Measurements from ENCODE around the gene CNTNAP2. TPM values are rescaled to one million over a fixed set of nuclear protein-coding genes. Genes with fewer than 3 reads are reported as not detected.

The CNTNAP2 gene
- total and polyA plus RNA-seq, 2 of the 13 experiments (the other 11 are each of a cell fraction or from before 2014, with no cell fraction given): 0.40 to 0.42 TPM

DNA sequence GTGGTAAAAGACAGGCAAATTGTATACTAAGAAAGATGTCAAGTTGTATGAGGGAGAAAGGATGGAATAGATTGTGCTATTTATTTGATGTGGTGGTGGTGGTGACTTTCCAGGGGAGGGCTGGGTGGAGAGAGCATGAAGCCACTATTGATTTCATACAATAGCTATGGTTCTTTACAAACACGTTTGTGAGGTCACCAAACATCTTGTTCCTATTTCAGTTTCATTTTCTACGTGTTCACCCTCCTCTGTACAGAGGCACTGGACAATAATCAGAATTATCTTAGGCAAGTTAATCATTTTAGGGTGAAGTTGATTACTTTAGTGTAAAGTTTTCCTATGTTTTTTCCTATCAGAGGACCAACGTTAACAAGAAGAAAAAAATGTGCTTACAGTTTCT, 10.3 kb upstream of the CNTNAP2 start:
- Histone ChIP-seq H3K27me3 (ENCODE audit: control insufficient read depth in 1 of 2, insufficient read depth in 2 of 2, low read length in 2 of 2) (no peaks in the 10 kb centered on the region), H3K4me1 (ENCODE audit: insufficient read depth, low read length) (no peaks in the 10 kb centered on the region), H4K20me1 (ENCODE audit: insufficient read depth, low read length) (no peaks in the 10 kb centered on the region), H3K27ac (ENCODE audit: extremely low read length, insufficient read depth, low read length) (no peak overlapping the region), H3K4me2 (ENCODE audit: low read depth, low read length) (no peak overlapping the region), H2AFZ (ENCODE audit: low read length) (no peak overlapping the region), H3K36me3 (replicated peaks in 1 of 2; ENCODE audit: control insufficient read depth in 1 of 2, insufficient read depth in 2 of 2, low read length in 2 of 2) (no peaks in the 10 kb centered on the region), H3K9ac (ENCODE audit: insufficient read depth, low read depth, low read length) (no peak overlapping the region), H3K79me2 (ENCODE audit: insufficient read depth, low read length) (no peaks in the 10 kb centered on the region), H3K4me3 (replicated peaks in 1 of 3; ENCODE audit: insufficient read depth in 1 of 3, low read depth in 2 of 3, low read length in 3 of 3) (no peak overlapping the region), H3K9me3 (ENCODE audit: low read length) (peaks cover 75% of the 10 kb centered on the region)
- ChIA-PET POLR2A (no interaction called here), CTCF (ENCODE audit: low intra/inter-chr PET ratio, low total read pairs) (no interaction called here)
- TF ChIP-seq HES4 (CRISPR knock-in tag; IDR thresholded peaks at IDR 0.05; ENCODE audit: borderline replicate concordance): no peak
- no peak for TF ChIP-seq WIZ (CRISPR knock-in tag; IDR thresholded peaks at IDR 0.05)
- TF ChIP-seq, protein P1, sequence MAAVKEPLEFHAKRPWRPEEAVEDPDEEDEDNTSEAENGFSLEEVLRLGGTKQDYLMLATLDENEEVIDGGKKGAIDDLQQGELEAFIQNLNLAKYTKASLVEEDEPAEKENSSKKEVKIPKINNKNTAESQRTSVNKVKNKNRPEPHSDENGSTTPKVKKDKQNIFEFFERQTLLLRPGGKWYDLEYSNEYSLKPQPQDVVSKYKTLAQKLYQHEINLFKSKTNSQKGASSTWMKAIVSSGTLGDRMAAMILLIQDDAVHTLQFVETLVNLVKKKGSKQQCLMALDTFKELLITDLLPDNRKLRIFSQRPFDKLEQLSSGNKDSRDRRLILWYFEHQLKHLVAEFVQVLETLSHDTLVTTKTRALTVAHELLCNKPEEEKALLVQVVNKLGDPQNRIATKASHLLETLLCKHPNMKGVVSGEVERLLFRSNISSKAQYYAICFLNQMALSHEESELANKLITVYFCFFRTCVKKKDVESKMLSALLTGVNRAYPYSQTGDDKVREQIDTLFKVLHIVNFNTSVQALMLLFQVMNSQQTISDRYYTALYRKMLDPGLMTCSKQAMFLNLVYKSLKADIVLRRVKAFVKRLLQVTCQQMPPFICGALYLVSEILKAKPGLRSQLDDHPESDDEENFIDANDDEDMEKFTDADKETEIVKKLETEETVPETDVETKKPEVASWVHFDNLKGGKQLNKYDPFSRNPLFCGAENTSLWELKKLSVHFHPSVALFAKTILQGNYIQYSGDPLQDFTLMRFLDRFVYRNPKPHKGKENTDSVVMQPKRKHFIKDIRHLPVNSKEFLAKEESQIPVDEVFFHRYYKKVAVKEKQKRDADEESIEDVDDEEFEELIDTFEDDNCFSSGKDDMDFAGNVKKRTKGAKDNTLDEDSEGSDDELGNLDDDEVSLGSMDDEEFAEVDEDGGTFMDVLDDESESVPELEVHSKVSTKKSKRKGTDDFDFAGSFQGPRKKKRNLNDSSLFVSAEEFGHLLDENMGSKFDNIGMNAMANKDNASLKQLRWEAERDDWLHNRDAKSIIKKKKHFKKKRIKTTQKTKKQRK (IDR thresholded peaks at IDR 0.05; ENCODE audit: low read length): no peak
- no peak for TF ChIP-seq SP1 (IDR thresholded peaks at IDR 0.05)
- no peak for TF ChIP-seq SP1 (CRISPR knock-in tag; IDR thresholded peaks at IDR 0.05)
- FAIRE-seq (no peak), ATAC-seq (no peak), DNase-seq (ENCODE audit: low spot score) (no peak)
- intact Hi-C loops (cut with micrococcal nuclease; ENCODE audit: unreplicated experiment): no loop called here
- BruUV-seq (replicated peaks): no TSS peak
- WGBS (ENCODE audit: low lambda C conversion rate): 0% methylated on average over 3 of the region's 3 CpGs
- in situ Hi-C loops (cut with HindIII; ENCODE audit: extremely low pct_ligation_motif_present, low pct_unique_long_range_greater_than_20kb): no loop called here

DNA sequence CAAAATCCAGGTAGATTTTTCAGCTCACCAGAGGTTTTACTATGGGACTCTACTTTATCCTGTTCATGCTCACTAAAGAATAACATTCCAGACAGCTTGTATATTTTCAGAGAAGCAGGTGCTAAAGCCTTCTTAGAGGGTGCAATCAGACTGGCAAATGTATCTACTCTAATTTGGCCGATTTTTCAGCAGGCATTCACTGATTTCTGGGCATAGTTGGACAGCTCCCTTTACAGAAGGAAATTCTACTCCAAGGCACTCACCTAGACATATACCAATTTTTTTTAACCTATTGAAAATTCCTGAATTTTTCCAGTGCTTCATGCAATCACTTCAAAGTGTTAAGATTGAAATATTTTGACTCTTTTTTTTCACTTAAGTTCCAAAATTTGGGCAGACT, 3.8 kb upstream of the CNTNAP2 start:
- no peaks in the 10 kb centered on the region for H3K79me2 ChIP-seq (ENCODE audit: insufficient read depth, low read length)
- H3K9ac ChIP-seq (ENCODE audit: insufficient read depth, low read depth, low read length): no peak overlapping the region
- no peak overlapping the region for H3K4me2 ChIP-seq (ENCODE audit: low read depth, low read length)
- DNase-seq (ENCODE audit: low spot score): no peak
- TF ChIP-seq, protein P2, sequence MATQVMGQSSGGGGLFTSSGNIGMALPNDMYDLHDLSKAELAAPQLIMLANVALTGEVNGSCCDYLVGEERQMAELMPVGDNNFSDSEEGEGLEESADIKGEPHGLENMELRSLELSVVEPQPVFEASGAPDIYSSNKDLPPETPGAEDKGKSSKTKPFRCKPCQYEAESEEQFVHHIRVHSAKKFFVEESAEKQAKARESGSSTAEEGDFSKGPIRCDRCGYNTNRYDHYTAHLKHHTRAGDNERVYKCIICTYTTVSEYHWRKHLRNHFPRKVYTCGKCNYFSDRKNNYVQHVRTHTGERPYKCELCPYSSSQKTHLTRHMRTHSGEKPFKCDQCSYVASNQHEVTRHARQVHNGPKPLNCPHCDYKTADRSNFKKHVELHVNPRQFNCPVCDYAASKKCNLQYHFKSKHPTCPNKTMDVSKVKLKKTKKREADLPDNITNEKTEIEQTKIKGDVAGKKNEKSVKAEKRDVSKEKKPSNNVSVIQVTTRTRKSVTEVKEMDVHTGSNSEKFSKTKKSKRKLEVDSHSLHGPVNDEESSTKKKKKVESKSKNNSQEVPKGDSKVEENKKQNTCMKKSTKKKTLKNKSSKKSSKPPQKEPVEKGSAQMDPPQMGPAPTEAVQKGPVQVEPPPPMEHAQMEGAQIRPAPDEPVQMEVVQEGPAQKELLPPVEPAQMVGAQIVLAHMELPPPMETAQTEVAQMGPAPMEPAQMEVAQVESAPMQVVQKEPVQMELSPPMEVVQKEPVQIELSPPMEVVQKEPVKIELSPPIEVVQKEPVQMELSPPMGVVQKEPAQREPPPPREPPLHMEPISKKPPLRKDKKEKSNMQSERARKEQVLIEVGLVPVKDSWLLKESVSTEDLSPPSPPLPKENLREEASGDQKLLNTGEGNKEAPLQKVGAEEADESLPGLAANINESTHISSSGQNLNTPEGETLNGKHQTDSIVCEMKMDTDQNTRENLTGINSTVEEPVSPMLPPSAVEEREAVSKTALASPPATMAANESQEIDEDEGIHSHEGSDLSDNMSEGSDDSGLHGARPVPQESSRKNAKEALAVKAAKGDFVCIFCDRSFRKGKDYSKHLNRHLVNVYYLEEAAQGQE (IDR thresholded peaks at IDR 0.05; ENCODE audit: borderline replicate concordance in 1 of 2, low read depth in 1 of 2, low read length in 2 of 2): 0 out of 4 replicates have a peak, but pooled peaks of 1 of the 2 experiments have one; percentile 17
- TF ChIP-seq CHCHD3 (CRISPR knock-in tag; IDR thresholded peaks at IDR 0.05): no peak
- TF ChIP-seq, protein P3, sequence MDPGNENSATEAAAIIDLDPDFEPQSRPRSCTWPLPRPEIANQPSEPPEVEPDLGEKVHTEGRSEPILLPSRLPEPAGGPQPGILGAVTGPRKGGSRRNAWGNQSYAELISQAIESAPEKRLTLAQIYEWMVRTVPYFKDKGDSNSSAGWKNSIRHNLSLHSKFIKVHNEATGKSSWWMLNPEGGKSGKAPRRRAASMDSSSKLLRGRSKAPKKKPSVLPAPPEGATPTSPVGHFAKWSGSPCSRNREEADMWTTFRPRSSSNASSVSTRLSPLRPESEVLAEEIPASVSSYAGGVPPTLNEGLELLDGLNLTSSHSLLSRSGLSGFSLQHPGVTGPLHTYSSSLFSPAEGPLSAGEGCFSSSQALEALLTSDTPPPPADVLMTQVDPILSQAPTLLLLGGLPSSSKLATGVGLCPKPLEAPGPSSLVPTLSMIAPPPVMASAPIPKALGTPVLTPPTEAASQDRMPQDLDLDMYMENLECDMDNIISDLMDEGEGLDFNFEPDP (CRISPR knock-in tag; conservative IDR thresholded peaks at IDR 0.05): no peak
- TF ChIP-seq RARG (CRISPR knock-in tag; IDR thresholded peaks at IDR 0.05; ENCODE audit: low read depth): no peak
- H3K4me3 ChIP-seq (replicated peaks in 1 of 3; ENCODE audit: insufficient read depth in 1 of 3, low read depth in 2 of 3, low read length in 3 of 3): no peak overlapping the region
- no peak overlapping the region for H2AFZ ChIP-seq (ENCODE audit: low read length)
- in situ Hi-C loops (cut with HindIII; ENCODE audit: extremely low pct_ligation_motif_present, low pct_unique_long_range_greater_than_20kb) (no loop called here), intact Hi-C loops (cut with micrococcal nuclease; ENCODE audit: unreplicated experiment) (no loop called here)
- no peaks in the 10 kb centered on the region; a peak in 1 of 5 replicates for H3K27me3 ChIP-seq (ENCODE audit: control insufficient read depth in 1 of 2, insufficient read depth in 2 of 2, low read length in 2 of 2)
- no TSS peak for BruUV-seq (replicated peaks)
- POLR2A ChIA-PET: no interaction called here
- ATAC-seq: no peak
- H4K20me1 ChIP-seq (ENCODE audit: insufficient read depth, low read length): no peaks in the 10 kb centered on the region
- H3K36me3 ChIP-seq (replicated peaks in 1 of 2; ENCODE audit: control insufficient read depth in 1 of 2, insufficient read depth in 2 of 2, low read length in 2 of 2): no peaks in the 10 kb centered on the region
- 0% methylated on average over 1 of the region's 1 CpG for WGBS (ENCODE audit: low lambda C conversion rate)
- no peaks in the 10 kb centered on the region for H3K4me1 ChIP-seq (ENCODE audit: insufficient read depth, low read length)
- no peak for FAIRE-seq
- H3K27ac ChIP-seq (ENCODE audit: extremely low read length, insufficient read depth, low read length): no peak overlapping the region
- peaks cover 38% of the 10 kb centered on the region for H3K9me3 ChIP-seq (ENCODE audit: low read length)
- CTCF ChIA-PET (ENCODE audit: low intra/inter-chr PET ratio, low total read pairs): no interaction called here
